ENCODE measurements around the gene RAB17.
"Not testable (repeated sequence)": the region's sequence is repeated elsewhere in the genome, so short reads cannot be mapped to it uniquely, and the experiment has no call there.

The RAB17 gene

GRCh38 chr2:237598468-237599208, 8.1 kb upstream of the RAB17 start:
- no peak for DNase-seq

DNA sequence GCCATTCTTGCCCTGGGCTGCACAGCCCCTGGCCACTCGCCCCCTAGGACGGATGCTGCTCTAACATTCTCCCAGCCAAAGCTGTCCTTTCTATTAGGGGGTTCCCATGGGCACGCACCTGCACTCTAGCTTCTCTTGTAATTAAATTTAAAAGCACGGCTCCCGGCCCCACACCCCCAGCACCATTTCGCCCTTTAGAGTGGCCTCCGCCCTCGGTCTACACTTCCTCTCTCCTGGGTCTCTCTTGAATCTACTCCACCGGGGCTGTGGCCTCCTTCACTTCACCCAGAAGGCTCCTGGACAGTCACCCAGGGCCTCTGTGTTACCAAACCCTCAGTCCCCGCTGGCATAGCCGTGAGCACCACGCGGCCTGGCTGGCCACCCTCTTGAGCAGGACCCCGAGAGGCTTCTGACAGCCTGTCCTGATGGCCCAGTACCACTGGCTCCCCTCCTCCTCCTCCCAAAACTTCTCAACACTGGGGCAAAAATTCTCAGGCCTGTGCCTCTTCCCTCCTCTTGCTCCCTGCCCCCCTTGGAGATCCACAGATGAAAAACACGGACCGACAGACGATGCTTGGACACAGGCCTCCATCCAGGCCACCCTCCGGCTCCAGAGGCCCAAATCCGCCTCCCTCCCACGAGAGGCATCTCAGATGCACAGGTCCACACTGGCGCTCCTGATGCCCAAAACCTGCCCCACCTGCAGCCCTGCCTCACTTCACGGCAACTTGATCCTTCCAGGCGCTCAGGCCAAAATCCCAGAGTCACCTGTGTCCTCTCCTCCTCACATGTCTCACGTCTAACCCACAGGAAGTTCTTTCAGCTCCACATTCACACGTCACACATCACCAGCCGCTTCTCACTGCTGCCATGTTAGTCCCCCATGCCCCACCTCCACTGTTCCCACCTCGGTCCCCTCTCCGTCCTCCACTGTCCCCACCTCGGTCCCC, 6.9 kb upstream of the RAB17 start:
- no peak for DNase-seq

- no peak for DNase-seq
Observed at GRCh38 chr2:237596520-237597195, 6.1 kb upstream of the RAB17 start.

GRCh38 chr2:237595829-237596519, 5.4 kb upstream of the RAB17 start:
- not testable (repeated sequence) for DNase-seq

DNA sequence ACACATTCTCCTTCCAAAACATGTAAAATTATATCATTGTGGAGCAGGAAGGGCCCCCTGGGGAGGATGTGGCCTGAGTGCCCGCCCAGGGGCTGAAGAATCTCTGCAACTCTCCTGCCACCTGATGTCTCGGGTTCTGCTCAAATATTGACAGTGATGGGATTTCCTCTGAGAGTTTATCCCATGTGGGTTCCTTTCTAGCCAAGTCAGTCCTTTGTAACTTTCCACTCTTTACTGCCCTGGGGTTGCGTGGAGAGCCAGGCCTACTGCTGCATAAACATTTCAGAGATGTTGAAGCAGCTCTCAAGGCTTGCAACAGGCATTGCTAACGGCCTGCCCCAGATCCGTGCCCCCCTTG, 4.0 kb upstream of the RAB17 start:
- no peak for DNase-seq

DNA sequence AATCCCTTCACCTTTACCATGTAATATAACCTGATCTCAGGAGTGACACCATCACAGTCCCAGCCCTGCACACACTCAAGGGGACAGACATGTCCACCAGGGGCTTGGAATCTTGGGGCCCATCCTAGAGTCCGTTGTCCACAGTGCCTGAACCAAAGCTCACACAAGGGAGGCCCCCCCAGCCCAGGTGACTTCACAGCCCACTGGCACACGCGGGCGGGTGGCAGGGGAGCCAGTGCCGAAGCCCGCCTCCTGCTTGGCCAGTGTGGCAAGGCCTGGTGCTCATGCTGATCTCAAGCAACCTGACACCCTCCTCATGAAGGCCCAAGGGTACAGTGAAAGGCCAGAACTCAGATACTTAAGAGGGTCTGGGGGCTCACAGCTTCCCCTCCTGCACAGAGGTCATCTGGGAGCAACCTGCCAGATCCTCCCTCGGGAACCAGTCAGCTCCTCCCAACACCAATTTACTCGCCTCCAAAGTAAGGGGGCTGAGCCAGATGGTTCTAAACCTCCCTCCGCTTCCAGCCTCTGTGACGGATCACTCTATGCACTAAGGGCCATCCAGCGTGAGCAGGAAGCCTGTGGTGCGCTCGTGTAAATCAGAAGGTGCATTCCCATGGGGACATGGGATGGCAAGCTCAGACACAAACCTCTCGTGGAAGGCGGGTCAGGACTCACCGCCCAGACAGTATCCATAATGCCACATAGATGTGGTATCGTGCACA, 3.2 kb upstream of the RAB17 start:
- no peak for DNase-seq

- no peak for DNase-seq
Observed at GRCh38 chr2:237593036-237593435, 2.5 kb upstream of the RAB17 start.

DNA sequence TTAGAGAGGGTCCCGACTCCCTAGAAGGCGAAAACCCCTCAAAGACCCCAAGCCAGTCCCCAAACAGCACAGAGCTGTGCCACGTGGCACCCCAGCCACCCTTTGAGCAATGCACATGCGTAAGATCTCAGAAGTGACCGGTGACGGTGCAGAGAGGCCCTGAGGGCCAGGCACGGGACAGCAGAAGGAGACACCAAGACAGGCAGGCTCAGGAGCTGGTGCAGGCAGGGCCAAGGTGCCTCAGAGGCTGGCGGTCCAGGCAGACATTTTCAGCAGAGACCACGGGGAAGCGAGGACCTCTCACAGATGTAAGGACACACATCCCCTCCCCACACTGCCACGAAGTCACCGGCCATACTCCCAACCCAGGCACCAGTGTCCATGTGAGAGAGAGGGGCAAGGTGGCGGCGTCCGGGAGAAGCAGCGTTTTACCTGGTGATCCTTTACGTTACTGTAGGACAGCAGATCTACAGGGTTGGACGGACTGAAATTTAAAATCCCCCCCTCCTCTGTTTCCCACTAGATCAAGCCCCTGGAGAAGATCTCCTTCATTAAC, 2.0 kb upstream of the RAB17 start:
- DNase-seq: no peak

- DNase-seq: no peak
Observed at GRCh38 chr2:237591141-237591881, 777 bp upstream of the RAB17 start.

- DNase-seq: no peak
Observed at GRCh38 chr2:237588044-237588696, 2.4 kb downstream of the RAB17 start.

- no peak for DNase-seq
Observed at GRCh38 chr2:237585590-237586221, 4.8 kb downstream of the RAB17 start.

GRCh38 chr2:237583385-237584295, 6.9 kb downstream of the RAB17 start:
- DNase-seq: no peak

DNA sequence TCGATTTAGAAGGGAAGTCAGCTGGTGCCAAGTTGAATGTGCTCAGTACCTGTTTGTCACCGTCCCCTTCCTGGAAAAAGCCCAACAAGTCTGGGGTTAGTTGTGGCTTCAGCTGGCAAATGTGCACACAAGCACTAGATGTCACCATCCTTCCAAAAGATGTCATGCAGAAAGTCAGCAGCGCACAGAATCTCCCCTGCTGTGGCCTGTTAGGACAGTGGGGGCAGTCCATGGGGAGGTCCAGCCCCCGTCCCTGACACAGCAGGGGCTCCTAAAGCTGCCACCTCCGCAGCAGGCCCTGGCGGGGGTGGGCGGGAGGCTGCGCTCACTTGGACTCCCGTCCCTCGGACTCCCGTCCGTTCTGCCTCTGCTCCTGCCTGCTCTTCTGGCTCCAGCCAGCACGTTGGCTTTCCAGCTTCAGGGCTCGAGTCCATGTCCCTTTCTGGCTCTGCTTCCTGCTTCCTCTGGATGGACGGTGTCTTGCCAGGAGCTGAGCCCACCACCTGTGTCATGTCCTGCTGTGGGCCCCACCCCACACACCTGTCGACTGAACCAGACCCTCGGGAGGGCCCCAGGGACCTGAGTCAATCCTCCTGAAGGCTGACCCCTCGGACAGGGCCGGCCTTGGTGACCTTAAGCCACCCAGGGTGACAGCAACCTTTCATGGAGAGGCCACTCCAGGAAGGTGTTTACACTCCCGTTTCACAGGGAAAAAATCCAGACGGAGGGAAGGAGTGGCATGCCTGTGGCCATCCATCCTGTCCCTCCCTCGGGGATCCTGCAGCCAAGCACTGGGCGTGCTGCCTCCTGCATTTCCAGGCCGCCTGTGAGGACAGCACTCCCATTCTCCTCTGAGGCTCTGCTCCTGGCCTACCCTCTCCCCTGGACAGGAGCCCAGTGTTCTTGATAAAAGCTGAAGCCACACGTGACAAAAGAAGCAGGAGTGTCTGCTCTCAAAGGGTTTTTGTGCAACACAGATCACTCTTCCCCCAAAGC, 8.5 kb downstream of the RAB17 start:
- peak in 1 of 2 experiments; percentile 53 for DNase-seq

DNA sequence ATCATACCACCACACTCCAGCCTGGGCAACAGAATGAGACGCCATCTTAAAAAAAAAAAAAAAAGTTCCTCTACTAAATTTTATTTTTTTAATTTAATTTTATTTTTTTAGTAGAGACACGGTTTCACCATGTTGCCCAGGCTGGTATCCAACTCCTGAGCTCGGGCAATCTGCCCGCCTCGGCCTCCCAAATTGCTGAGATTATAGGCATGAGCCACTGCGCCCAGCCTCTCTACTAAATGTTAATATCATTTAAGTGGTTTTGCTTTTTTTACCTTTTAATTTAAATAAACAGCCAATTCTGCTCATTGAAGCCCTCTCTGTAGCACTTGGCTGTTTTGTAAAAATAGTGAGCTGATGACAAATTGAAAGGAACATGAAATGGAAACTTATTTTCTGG, 9.2 kb downstream of the RAB17 start:
- no peak for DNase-seq

GRCh38 chr2:237577956-237578870, 12.3 kb downstream of the RAB17 start:
- DNase-seq: no peak

DNA sequence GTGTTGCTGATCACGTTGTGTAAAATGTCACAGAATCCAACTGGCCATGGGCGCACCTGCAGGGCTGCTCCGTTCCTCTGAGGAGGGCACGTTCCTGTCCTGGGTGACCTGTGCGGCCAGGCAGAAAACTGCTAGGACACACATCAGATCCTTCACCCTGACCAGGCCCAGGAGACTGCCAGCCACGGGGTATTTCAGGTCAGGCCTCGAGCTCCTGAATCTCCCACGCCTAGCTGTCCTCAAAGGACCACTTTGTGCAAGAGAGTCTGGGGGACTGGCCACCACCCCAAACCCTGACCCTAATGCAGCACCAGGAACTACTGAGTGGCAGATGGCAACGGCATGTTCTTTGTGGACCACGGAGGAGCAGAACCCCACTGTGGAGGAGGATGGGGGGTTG, 13.1 kb downstream of the RAB17 start:
- no peak for DNase-seq

GRCh38 chr2:237576974-237577373, 13.6 kb downstream of the RAB17 start:
- no peak for DNase-seq
